Stimulated activated naive CD8-positive, alpha-beta T cell treated with anti-CD3 and anti-CD28 coated beads, Interleukin-15, Interleukin-2, amounts not matched to agents 100 U/mL and 50 U/mL, for 24 hours (primary cell): ENCODE results near the gene URB1.

ENCODE experiments used
- ATAC-seq: fragments of 150-1000 bp; cut with Tn5 transposase; one replicate; pipeline ENCODE4 v1.10.0; 2021
- DNase-seq: peaks from one replicate; pipeline ENCODE4 v3.0.0; 2021

Gene URB1

DNA sequence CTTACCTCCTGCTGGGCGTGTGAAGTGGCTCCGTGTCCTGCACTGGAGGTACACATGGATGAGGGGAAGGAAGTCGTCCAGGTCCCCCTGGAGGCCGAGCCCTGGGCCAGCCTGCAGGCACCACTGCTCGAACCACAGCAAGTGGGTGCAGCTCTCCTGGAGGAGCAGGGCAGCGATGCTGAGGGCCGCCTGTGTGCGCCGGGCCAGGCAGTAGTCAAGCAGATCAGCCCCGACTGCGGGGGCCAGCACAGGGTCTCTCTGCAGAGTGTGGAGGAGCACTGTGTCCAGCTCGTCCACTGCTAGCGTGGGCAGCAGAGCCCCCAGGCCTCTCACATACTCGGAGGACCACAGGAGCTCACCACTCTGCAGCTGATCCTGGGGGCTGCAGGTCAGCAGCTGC lies 45.9 kb downstream of the URB1 start:
- no peak for ATAC-seq
- DNase-seq = no peak

GRCh38 chr21:32340863-32341848 lies 51.7 kb downstream of the URB1 start:
- DNase-seq (no peak), ATAC-seq (no peak)

DNA sequence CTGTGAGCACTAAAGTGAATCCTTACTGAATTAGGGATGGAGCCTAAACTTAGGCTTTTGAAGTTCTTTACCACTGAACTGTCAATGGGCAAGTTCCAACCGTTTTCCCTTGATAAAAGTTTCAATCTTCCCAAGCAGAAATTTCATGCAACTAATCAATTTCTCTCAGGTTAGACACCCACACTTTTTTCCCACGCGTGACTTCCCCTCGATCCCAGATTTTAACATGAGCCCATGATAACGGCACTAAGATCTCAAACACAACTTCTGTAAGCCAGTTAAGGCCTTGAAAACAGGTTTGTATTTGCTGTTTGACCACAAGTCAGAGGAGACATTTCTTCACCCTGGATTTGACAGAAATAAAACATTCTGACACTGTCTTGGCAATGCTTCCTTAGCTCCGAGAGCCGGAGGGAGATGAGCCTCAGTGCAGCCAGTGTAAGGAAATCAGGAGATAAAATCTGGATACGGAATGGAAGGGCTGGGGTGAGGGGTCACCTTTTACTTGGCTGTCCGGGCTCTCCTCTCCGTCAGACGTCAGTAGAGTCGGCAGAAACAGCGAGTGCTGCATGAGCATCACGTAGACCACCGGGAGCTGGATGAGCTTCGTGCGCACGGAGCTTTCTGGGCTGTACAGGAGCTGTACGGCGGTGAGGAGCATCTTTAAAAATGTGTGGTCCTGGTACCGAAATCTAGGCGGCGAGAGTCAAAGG lies 54.4 kb downstream of the URB1 start:
- ATAC-seq (no peak), DNase-seq (no peak)

DNA sequence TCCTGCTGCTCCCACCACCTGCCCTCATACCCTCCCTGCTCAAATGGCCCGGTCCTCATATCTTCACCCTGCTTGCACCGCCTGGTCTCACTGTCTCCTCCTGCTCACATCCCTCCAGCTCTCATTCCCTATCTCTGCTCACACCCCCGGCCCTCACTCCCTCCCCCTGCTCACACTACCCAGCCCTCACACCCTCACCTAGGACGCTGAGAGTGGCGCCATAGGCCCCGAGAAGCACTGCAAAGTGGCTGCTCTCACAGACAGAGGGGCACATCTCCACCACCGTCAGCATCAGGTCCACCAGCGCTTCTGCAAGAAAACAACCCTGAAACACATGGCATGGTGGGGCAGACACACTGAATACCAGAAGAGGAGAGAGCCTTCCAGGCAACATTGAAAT lies 55.6 kb downstream of the URB1 start:
- DNase-seq = no peak

DNA sequence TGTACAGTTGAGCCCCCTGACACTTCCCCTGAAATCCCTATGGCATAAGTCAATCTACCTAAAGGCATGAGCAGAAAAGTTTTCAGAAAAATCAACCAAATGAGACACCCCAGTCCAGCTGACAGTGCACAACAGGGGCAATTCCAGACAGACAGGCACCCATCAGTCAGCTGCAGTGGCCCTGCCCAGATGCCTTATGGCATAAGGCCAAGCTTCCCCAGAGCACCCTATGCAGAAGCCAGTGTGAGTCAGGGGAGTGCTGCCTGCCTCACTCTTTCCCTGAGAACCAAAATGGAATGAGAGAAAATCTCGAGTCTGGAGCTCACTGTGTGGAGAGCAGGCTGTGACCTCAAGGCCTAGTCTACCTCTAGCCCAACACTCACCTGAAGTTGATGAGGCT lies 56.1 kb downstream of the URB1 start:
- no peak for DNase-seq
- no peak for ATAC-seq

More for the DNA sequence above, 55.6 kb downstream of the URB1 start:
- ATAC-seq = no peak

DNA sequence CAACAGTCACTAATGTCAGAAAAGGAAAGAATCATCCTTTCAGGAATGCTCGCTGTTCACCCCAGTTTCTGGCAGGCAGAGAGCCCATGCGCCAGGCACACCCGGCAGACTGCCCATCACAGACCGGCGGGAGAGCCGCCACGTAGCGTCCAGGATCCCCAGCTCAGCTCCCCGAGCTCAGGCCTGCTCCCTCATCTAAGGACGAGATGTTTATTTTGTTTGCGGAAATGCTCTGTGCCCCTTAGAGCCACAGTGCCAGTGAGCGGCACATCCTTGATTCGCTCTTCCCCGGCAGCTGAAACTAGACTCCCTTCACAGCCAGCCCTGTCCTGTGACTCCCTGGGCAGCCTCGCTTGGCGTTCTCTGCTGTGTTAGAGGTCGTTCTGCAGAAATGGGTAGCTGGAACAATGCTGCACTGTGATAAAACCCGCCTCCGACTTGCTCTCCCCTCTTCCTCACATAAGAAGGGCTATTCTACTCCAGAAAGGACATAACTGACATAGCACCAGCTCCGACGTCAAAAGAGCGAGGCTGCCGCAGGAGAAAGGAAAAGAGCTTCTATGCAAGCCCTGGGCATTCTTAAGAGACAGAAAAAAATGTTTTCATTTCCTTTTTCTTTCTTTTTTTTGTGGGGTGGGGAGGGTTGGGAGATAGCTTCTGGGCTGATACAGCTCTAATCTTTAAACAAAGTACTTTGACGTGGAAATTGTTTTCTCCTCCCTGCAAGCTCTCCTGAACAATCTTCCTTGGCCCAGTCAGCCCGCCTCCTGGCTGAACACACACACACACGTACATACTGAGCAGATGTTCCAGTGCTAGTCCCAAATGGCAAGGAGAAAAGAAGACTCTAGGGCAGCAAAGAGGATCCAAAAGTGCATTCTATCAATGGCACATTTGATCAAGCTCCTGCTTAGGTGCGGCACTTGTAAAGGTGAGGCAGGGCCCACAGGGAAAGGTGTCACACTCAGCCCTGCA lies 56.9 kb downstream of the URB1 start:
- DNase-seq = no peak

DNA sequence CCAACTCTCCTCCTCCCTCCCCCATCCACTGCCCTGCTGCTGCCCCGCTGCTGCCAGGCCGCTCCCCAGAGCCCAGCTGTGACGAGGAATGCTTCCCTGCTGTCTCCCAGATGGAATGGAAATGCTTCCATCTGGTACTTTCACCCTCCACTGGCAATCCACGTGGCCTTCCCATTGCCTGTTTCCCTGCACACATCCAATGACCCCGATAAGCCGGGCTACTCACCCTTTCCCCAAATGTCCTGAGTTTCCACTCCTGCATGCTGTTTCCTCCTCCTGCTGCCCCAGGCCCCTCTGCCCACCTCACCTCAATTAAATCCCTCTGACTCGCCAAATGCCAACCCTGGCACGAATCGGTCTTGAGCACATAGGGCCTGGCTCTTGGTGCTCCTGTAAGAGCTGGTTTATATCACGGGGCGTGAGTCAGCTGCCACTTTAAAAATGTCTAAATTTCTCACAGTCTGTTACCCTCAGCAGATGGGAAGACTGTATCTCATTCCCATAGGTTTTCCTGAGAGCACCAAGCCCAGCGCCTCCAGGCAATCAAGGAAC lies 57.8 kb downstream of the URB1 start:
- DNase-seq (no peak), ATAC-seq (no peak)

More for the DNA sequence above, 56.9 kb downstream of the URB1 start:
- ATAC-seq = no peak

- DNase-seq = no peak
- no peak for ATAC-seq
These were observed 58.7 kb downstream of the URB1 start for GRCh38 chr21:32333953-32334673.

DNA sequence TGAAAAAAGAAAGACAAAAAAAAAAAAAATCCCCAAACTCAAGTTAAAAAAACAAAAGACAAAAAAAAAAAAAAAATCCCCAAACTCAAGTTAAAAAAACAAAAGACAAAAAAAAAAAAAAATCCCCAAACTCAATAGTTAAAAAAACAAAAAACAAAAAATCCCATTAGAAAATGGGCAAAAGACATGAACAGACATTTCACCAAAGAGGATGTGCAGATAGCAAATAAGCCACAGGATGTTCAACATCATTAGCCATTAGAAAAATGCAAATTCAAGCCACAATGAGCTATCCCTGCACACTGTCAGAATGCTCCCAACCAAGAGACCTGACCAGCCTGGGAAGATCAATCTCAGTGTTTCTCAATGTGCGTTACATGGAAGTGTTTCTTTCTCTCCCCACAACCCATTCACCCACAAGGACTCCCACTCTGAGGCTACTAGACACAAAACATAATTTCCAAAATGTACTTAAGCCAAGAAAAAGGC lies 60.3 kb downstream of the URB1 start:
- no peak for ATAC-seq
- DNase-seq = no peak

DNA sequence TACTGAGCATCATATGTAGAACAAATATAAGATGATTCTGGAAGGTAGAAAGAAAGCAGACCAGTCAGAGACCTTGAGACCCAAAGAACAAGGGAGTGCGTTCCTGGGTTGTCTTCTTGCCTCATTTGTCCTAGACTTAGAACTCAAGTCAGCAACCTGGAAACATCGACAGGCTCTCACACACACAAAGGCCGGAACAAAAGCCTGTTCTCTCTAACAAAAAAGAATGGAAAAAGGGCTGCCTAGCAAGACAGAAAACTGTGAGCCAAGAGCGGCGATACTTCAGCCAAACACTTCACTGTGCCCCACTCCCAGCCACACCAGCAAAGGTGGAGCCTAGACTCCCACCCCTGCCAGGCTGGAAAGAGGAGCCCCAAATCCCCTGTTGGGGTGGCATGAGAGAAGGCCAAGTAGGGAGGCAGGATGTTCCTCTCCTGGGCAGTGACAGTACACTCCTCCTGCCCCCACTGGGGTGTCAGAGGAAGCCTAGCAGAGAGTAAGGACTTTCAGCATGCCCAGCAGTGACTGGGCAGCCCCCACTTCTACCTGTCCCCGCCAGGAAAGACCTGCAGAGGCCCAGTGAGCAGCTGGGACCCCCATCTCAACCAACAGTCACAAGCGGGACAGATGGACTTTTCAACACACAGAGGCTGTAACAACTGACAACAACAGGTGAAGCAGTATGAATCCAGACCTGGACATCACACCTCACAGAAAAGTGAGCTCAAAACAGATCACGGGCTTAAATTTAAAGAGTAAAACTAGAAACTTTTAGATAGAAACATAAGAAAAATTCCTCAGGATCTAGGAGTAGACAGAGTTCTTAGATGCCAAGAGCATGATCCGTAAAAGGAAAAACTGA lies 61.1 kb downstream of the URB1 start:
- no peak for ATAC-seq

DNA sequence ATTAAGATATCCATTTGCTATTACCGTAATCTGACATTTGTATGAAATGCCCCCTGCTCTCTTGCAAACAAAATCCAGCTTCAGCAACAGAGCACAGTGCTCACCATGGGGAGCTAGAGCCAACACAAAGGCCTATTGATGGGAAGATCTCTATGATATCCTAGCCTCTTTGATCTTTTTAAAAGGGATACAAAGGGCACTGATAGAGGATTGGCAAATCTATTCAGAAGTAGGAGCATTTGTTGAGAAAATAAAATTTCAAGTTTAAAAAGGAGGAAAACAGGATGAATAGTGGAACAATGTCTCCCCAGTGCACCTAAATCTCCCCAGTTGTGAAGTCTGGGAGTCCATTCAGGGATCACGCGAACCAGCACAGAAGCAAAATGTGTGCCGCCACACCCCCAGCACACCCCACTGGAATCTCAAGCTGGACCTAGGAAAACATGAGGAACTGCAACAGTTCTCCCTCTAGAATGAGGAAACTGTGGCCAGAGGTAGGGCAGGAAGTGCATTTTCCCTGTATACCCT lies 62.0 kb downstream of the URB1 start:
- no peak for ATAC-seq
- DNase-seq = no peak

More for the DNA sequence above, 61.1 kb downstream of the URB1 start:
- DNase-seq = no peak

DNA sequence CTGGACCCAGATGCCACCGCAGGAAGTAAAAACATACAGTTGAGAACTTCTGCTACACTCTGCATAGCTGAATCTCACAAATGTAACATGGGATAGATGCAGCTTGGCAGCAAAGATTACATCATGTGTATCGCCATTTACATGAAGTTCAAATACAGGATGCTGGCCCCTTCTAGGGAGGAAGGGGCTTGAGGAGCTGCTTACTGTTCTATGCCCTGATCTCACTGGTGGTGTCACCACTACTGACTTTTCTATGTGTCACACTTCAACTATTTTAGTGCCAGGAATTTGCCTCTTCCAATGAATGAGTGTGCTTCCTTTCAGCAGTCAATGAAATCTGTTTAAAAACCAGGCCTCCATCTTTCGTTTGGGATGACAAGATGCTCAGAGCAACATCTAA lies 63.0 kb downstream of the URB1 start:
- ATAC-seq (no peak), DNase-seq (no peak)

- no peak for DNase-seq
- ATAC-seq = no peak
These were observed 63.5 kb downstream of the URB1 start for GRCh38 chr21:32329331-32329730.

DNA sequence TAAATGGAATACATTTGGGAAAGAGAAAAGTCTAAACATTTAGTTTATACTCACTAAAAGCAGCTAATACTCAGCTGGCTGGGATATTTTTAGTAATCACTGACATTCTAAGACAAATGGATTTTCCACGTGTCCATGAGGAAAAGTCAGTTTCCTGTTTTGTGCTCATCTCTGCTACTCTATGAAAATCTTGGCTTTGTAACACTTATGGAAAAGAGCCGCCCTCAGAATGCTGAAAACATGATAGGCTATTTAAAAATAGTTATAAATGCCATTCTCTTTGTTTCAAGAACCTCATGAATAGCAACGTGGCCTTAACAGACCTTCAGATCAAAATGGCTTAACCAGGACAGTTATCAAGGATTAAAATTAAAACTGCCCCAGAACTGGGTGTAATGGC lies 64.2 kb downstream of the URB1 start:
- DNase-seq (no peak), ATAC-seq (no peak)

GRCh38 chr21:32325706-32326105 lies 67.1 kb downstream of the URB1 start:
- ATAC-seq (no peak), DNase-seq (no peak)

GRCh38 chr21:32322676-32323075 lies 70.1 kb downstream of the URB1 start:
- no peak for DNase-seq
- ATAC-seq = no peak

DNA sequence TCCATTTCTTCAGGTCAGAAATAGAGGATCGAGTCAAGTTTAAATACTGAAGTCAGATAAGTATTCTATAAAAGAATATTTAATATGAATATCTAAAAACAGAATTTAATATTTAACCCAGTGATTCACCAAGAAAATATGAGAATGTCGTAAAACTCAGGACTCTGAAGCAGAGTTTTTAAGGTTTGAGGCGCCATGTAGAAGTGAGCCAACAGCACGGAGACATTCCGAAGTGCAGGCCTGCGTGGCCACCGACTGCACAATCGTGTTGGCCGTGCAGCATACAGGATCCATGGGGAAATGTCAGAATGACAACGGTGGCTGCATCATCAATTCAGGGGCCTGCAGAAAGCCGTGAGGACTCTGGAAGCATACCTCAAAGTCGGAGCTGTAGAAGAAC lies 70.7 kb downstream of the URB1 start:
- DNase-seq = no peak
- ATAC-seq = no peak

- ATAC-seq (no peak), DNase-seq (no peak)
These were observed 71.3 kb downstream of the URB1 start for GRCh38 chr21:32321480-32321879.

GRCh38 chr21:32320726-32321125 lies 72.1 kb downstream of the URB1 start:
- no peak for DNase-seq
- no peak for ATAC-seq

DNA sequence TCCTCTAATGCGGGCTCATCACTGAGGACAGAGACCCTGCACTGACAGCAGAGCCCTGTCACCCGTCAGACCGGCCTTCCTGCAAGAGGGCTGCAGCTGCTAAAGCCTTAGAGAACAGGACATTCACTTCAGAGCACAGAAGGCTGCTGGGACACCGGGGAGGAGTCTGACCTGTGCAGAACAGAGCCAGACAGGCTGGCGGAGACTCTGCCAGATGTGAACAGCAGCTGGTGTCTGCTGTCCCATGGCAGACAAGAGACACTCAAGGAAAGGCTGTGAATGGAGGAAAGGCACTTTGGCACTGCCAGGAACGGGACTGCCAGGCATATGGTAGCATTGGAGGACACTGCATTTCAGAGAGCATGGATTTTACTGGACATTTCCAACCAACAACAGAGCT lies 72.8 kb downstream of the URB1 start:
- ATAC-seq (no peak), DNase-seq (no peak)
